OCI-LY7 (cell line): Measurements from ENCODE around the gene NFIX. TPM values are rescaled to one million over a fixed set of nuclear protein-coding genes. Genes with fewer than 3 reads are reported as not detected.

Experiments used
- BruUV-seq: library from RNA; stranded (reverse); fragments of 400-500 nt; replicated peaks from 2 replicates; lab custom pipeline; 2021; lab: Mats Ljungman, UMichigan
- CTCF ChIA-PET: fragments of 300-600 bp; sonication (Branson Sonifier 250); formaldehyde crosslinking; loops from one replicate; lab custom pipeline; 2022; ENCODE audit warnings: antibody characterized with exemption; ENCODE audit not compliant: unreplicated experiment; lab: Charles Lee
- POLR2A ChIA-PET: fragments of 300-600 bp; sonication (Branson Sonifier 250); formaldehyde crosslinking; loops from one replicate; lab custom pipeline; 2022; ENCODE audit warnings: antibody characterized with exemption; lab: Charles Lee
- DNase-seq: peaks from one replicate; pipeline ENCODE4 v3.0.0-alpha.2; 2015; ENCODE audit warnings: low spot score
- H2AFZ ChIP-seq: fragments of 200-600 bp; sonication (generic), shearing (Covaris generic); 2 replicates; pipeline ENCODE4 v1.6.1; 2014; ENCODE audit warnings: mild to moderate bottlenecking, antibody characterized with exemption, low read length, moderate library complexity
- H3K27ac ChIP-seq: fragments of 200-600 bp; sonication (generic); 2 replicates; pipeline ENCODE4 v1.5.1; 2014; ENCODE audit warnings: mixed run types, low read depth, mild to moderate bottlenecking, moderate library complexity, low read length, inconsistent platforms; ENCODE audit not compliant: poor library complexity, severe bottlenecking
- H3K36me3 ChIP-seq: fragments of 200-600 bp; sonication (generic); 2 replicates; pipeline ENCODE4 v1.6.1; 2014; ENCODE audit warnings: mild to moderate bottlenecking, antibody characterized with exemption, low read length, moderate library complexity, mixed read lengths; ENCODE audit not compliant: insufficient read depth
- H3K4me1 ChIP-seq: fragments of 200-600 bp; sonication (generic); 2 replicates; pipeline ENCODE4 v1.5.1; 2014; ENCODE audit warnings: mild to moderate bottlenecking, low read length; ENCODE audit not compliant: insufficient read depth, poor library complexity, severe bottlenecking
- H3K4me2 ChIP-seq: fragments of 200-600 bp; sonication (generic); 2 replicates; pipeline ENCODE4 v1.6.1; 2014; ENCODE audit warnings: mild to moderate bottlenecking, low read length
- H3K4me3 ChIP-seq: fragments of 200-600 bp; sonication (generic); 2 replicates; pipeline ENCODE4 v1.5.1; 2014; ENCODE audit warnings: mild to moderate bottlenecking, low read depth, low read length; ENCODE audit not compliant: poor library complexity, severe bottlenecking
- H3K79me2 ChIP-seq: fragments of 200-600 bp; sonication (generic); 2 replicates; pipeline ENCODE4 v1.6.1; 2016; ENCODE audit warnings: low read depth, mild to moderate bottlenecking, low read length, moderate library complexity, mixed read lengths; ENCODE audit not compliant: insufficient read depth
- H3K9me2 ChIP-seq: fragments of 200-600 bp; sonication (generic); 2 replicates; pipeline ENCODE4 v1.6.1; 2016; ENCODE audit warnings: mild to moderate bottlenecking, low read length, mixed read lengths; ENCODE audit not compliant: insufficient read depth
- H3K9me3 ChIP-seq: fragments of 200-600 bp; sonication (generic); 2 replicates; pipeline ENCODE4 v1.6.1; 2014; ENCODE audit warnings: mild to moderate bottlenecking, mixed run types, low read length, mixed read lengths
- H4K20me1 ChIP-seq: fragments of 200-600 bp; sonication (generic); 2 replicates; pipeline ENCODE4 v1.6.1; 2014; ENCODE audit warnings: mild to moderate bottlenecking, antibody characterized with exemption, low read length, moderate library complexity, mixed read lengths; ENCODE audit not compliant: insufficient read depth
- EZH2phosphoT487 ChIP-seq: fragments of 200-600 bp; sonication (generic); IDR thresholded peaks from 2 replicates; pipeline ENCODE4 v1.6.1; 2018; ENCODE audit warnings: low read depth, borderline replicate concordance, mild to moderate bottlenecking, mixed run types, antibody characterized with exemption, low read length, moderate library complexity, mixed read lengths
- intact Hi-C: fragments of 100-400 bp; cut with micrococcal nuclease; formaldehyde crosslinking; loops from one replicate; pipeline ENCODE4 v1.10.0; 2022; ENCODE audit not compliant: unreplicated experiment
- total RNA-seq, 2 experiments: library from RNA; depleted of rRNA in 1 of 2; stranded (reverse); fragments of >200 nt in 1 of 2; shearing (Covaris generic) in 1 of 2; gene quantifications; 2 replicates each; pipeline ENCODE4 v1.2.3, GENCODE V29; 2014 to 2022
- TF ChIP-seq, protein P1 (sequence below): fragments of 200-600 bp; sonication (generic); conservative IDR thresholded peaks from 2 replicates; pipeline ENCODE4 v1.5.1; 2014; ENCODE audit warnings: mild to moderate bottlenecking, antibody characterized with exemption, low read length, moderate library complexity, mixed read lengths

The NFIX gene
- total RNA-seq, 2 experiments from 2014 or later, result 0.16 to 0.72 TPM

DNA sequence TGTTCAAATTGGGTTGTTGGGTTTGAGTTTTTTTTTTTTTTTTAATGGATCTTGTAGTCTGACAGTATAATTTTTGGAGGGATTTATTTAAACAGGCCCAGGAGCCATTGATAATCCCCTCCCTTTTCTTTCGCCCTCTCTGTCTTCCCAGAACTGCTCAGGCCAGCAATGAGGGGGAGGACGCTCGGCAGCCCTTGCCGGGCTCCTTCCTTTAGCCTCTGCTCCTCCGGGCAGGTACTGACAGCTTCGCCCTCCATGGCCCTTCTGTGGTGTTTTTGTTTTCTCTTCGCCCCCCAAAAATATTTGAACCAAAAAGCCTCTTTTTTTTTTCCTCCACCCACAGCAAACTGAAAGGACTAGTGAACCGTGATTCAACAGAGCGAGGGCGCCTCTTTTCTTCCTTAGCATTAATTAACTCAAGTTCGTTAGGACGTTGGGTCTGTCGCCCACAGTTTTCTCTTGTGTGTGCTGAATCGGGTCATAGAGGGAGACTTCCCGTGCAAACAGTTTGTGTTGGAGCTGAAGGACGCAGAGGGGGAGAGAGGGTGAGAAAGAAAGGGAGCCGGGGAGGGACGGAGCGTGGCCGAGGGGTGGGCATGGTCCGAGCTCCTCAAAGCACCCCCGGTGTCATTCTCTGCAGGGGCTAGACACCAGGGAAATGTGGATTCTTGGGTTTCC, 21.5 kb downstream of the NFIX start:
- no peak for TF ChIP-seq EZH2phosphoT487
- TF ChIP-seq, protein P1, sequence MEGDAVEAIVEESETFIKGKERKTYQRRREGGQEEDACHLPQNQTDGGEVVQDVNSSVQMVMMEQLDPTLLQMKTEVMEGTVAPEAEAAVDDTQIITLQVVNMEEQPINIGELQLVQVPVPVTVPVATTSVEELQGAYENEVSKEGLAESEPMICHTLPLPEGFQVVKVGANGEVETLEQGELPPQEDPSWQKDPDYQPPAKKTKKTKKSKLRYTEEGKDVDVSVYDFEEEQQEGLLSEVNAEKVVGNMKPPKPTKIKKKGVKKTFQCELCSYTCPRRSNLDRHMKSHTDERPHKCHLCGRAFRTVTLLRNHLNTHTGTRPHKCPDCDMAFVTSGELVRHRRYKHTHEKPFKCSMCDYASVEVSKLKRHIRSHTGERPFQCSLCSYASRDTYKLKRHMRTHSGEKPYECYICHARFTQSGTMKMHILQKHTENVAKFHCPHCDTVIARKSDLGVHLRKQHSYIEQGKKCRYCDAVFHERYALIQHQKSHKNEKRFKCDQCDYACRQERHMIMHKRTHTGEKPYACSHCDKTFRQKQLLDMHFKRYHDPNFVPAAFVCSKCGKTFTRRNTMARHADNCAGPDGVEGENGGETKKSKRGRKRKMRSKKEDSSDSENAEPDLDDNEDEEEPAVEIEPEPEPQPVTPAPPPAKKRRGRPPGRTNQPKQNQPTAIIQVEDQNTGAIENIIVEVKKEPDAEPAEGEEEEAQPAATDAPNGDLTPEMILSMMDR, result no peak
- no peak overlapping the region for H3K4me3 ChIP-seq
- H3K36me3 ChIP-seq, result no peaks in the 10 kb centered on the region
- intact Hi-C loops, result no loop called here
- H4K20me1 ChIP-seq, result no peaks in the 10 kb centered on the region; the same call in 1 of the 2 replicates
- no peak overlapping the region for H2AFZ ChIP-seq
- BruUV-seq, result no TSS peak
- no peaks in the 10 kb centered on the region for H3K9me2 ChIP-seq
- CTCF ChIA-PET, result no interaction called here
- H3K4me2 ChIP-seq, result no peak overlapping the region
- POLR2A ChIA-PET, result interaction anchor here (1.1 kb wide), 1 partner anchor 23 kb away, joined by 3 read pairs; no protein-coding TSS in a partner anchor
- no peaks in the 10 kb centered on the region for H3K9me3 ChIP-seq
- DNase-seq, result no peak
- no peak overlapping the region for H3K27ac ChIP-seq
- no peaks in the 10 kb centered on the region for H3K4me1 ChIP-seq
- no peaks in the 10 kb centered on the region for H3K79me2 ChIP-seq

GRCh38 chr19:13017306-13018034, 22.2 kb downstream of the NFIX start:
- Histone ChIP-seq H3K27ac (no peak overlapping the region), H3K9me2 (no peaks in the 10 kb centered on the region), H3K79me2 (no peaks in the 10 kb centered on the region), H3K36me3 (no peaks in the 10 kb centered on the region), H3K4me1 (no peaks in the 10 kb centered on the region), H4K20me1 (no peaks in the 10 kb centered on the region; the same call in 1 of the 2 replicates), H3K4me2 (no peak overlapping the region), H3K4me3 (no peak overlapping the region), H2AFZ (no peak overlapping the region), H3K9me3 (no peaks in the 10 kb centered on the region)
- ChIA-PET CTCF (no interaction called here), POLR2A (interaction anchor here (1.1 kb wide), 1 partner anchor 23 kb away, joined by 3 read pairs; no protein-coding TSS in a partner anchor)
- TF ChIP-seq EZH2phosphoT487, result no peak
- TF ChIP-seq, protein P1, result no peak
- no TSS peak for BruUV-seq
- no peak for DNase-seq
- intact Hi-C loops, result no loop called here
